Ecto neural progenitor cell (in vitro differentiated cells): Measurements from ENCODE around the gene PTP4A2.

Source experiments
- DNase-seq: peaks from one replicate; pipeline ENCODE4 v3.0.0-alpha.2; 2018; ENCODE audit warnings: low spot score

The PTP4A2 gene

DNA sequence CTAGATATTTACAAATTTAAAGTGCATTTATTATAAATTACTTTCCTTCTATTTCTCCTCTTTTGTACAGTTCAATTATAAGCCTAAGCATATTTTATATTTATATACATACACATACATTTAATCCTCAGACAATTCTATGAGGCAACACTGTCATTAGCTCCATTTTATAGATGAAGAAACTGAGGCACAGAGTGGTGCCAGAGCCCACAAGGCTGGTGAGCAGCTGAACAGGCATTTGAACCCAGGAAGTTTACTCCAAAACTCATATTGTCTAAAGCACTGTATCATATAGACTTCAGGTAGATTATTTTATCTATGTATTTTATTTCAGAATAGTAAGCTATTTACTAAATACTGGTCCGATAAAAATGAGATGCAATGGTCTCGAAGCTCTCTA lies 52.3 kb downstream of the PTP4A2 start:
- DNase-seq, result no peak

DNA sequence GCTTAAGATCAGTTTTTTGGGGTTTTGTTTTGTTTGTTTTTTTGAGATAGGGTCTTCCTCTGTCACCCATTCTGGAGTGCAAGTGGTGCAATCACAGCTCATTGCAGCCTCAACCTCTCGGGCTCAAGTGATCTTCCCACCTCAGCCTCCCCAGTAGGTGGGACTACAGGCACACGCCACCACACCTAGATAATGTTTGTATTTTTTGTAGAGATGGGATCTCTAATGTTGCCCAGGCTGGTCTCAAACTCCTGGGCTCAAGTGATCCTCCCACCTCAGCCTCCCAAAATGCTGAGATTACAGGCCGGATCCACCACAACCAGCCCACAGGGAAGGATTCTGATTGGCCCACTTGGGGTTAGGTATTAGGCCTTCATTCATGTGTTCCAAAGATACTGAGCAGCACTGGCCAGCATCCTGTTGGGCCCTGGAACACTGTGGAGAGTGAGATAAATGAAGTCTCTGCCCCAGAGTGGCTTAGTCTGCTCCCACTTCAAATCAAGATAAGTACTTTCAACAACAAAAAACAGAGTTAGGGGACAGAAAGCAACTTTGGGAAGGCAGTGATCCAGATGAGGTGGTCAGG lies 54.7 kb downstream of the PTP4A2 start:
- no peak for DNase-seq

DNA sequence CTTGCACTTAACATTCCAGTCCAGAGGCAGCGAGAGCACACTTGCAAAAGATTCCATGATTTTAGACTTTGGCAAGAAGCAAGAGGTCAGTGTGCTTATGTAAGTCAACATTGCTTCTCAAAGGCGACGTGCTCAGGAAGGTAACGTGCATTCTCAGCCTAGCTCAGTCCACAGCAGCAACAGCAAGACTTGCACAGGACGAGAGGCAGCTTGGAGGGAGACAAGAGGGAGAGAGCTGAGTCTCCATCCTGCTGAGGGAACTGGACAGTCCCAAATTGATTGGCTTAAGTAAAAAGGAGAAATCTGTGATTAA lies 56.5 kb downstream of the PTP4A2 start:
- DNase-seq, result no peak

DNA sequence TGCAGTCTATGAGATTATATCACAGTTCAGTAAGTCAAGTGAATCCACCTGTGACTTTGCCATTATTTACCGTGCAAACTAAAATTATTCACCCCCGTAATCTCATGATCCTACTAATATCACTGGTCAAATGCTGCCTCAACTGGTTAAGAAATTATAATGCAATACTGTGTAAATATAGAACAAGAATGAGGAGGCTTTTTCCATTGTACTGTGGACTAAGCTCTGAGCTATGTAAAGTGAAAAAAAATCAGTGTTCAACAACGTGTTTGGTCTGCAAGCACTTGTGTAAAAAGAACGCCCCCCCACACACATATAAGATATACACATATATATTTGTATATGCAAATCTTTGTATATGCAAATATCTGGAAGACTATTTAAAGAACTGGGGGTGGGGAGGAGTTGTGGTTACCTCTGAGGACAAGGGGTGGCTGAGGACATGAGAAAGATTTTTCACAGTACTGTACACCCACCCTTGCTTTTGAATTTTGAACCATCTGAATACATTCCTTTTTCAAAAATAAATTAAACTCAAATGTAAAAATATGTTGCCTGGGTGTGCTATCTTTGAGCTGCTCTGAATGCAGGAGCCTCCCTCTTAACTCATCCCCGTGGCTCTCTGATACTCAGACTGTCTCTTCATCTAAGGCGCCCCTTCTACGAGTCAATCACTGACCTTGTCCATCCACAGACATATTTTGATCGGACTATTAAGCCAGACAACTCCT lies 57.0 kb downstream of the PTP4A2 start:
- DNase-seq, result no peak

DNA sequence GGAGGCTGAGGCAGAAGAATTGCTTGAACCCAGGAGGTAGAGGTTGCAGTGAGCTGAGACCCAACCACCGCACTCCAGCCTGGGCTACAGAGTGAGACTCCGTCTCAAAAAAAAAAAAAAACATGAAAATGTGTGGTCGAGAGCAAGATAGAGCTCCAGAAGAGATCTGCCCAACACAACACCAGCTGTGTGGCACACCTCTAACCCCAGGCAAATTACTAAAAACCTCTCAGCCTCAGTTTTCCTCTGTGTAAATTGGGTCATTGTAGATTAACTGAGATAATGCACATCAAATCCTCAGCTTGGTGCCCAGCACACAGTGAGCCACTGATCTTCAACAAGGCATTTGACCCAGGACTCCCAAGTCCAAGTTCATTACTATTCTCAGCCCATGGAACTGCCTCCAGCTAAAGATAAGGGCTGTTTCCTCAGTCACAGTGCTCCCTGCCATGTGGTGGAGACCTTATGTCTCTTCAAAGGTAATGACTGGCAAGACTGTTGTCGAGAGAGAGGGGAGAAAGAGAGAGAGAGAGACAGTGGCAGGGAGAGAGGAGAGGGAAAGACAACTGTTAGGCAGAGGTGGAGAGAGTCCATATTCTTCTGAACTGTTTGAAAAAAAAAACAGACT lies 58.1 kb downstream of the PTP4A2 start:
- no peak for DNase-seq

DNA sequence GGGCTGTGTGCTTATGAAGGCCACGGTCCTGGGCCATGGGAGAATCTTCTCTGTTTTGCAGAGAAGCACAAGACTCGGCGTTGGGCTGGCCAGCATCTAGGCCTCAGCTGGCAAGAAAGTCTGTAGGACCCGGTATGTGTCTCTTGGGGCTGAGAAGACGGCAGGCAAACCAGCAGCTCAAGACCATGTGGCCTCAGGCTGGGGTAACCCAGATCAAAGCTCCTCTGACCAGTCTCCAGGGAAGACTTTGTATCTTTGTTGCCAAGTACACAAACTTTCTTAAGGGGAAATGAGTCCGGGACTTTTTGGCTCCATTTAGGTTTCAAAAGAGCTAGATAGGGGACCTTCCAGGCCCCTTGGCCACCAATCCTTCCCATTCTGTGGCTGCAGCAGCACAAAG lies 60.1 kb downstream of the PTP4A2 start:
- DNase-seq, result no peak

DNA sequence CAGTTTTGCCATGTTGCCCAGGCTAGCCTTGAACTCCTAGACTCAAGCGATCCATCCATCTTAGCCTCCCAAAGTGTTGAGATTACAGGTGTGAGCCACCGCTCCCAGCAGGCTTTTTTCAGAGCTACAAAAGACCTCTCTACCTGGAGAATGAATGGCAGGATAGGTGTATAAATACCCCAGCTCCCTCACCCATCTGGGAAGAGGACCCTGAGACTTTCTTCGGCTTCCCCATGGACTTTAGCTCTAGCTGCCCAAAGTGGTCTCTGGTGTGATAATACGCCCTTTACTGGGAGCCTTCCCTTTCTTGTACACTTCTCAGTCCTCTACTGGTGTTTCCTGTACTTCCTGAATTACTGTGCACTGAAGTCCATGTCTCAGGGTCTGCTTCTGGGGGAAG lies 60.6 kb downstream of the PTP4A2 start:
- no peak for DNase-seq

DNA sequence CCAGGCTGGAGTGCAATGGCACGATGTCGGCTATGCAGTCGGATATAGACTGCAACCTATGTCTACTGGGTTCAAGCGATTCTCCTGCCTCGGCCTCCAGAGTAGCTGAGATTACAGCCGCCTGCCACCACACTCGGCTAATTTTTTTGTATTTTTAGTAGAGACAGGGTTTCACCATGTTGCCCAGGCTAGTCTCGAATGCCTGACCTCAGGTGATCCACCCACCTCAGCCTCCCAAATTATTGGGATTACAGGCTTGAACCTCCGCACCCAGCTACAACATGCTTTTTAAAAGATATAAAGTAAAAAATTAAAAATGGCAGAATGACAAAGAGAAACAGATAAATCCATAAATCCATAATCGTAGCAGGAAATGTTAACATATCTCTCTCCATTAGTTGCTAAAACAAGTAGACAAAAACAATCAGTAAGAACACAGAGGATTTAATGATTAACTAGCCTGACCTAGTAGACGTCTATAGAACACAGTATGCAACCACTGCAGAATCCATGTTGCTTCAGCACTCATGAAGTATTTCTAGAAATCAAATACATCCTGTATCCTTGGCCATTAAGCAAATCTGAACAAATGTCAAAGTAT lies 62.4 kb downstream of the PTP4A2 start:
- no peak for DNase-seq

DNA sequence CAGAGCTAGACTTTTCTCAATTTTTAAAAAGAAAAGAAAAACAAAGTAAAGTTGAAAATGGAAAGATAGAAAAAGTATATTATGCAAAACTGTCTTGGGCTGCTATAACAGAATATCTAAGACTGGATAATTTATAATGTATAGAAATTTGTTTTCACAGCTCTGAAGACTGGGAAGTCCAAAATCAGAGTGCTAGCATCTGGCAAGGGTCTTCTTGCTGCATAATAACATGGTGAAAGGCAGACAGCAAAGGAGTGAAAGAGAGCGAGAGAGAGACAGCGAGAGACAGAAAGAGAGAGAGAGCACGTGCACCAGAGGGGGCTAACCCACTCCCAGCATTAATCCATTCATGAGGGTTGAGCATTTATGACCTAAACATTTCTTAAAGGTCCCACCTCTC lies 63.2 kb downstream of the PTP4A2 start:
- DNase-seq, result no peak

DNA sequence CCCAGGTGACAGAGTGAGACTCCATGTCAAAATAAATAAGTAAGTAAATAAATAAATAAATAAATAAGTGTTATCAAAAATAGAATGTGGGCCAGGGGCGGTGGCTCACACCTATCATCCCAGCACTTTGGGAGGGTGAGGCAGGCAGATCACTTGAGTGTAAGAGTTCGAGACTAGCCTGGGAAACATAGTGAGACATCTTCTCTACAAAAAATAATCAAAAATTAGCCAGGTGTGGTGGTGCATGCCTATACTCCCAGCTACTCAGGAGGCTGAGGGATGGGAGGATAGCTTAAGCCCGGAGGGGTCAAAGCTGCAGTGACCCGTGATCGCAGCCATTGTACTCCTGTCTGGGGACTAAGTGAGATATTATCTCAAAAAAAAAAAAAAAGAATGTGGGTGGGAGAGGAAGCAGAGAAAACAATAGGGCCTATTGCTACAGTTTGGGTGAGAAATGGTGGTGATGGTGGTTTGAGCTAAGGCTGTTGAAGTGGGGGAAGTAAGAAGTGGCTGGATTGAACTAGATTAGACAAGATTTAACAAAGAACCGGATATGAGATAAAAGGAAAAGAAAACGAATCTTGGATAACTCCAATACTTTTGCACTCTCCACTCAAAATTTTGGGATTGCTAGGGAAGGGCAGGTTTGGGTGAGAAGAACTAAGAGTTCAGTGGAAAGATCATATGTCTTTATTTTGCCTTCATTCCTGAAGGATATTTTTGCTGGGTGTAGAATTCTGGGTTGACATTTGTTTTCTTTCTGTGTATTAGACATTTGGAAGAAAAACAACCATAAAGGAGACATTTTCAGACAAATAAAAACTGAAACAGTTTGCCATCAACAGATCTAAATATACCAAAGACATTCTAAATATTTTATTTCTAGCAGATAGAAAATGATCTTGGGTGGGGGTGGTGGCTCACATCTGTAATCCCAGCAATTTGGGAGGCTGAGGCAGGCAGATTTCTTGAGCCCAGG lies 65.2 kb downstream of the PTP4A2 start:
- DNase-seq, result no peak

DNA sequence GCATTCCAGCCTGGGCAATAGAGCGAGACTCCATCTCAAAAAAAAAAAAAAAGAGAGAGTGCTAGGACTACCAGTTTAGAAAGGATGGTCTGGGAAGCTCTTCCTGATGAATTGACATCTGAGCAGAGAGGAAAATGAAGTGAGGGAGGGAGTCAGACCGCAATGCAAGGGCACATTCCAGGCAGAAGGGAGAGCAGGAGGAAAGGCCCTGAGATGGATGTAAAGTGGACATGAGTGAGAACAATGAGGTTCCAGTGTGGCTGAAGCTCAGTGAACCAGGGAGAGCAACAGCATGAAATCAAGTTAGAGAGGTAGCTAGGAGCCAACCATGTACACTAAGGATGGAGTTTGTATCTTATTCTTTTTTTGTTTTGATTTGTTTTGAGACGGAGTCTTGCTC lies 66.5 kb downstream of the PTP4A2 start:
- no peak for DNase-seq

DNA sequence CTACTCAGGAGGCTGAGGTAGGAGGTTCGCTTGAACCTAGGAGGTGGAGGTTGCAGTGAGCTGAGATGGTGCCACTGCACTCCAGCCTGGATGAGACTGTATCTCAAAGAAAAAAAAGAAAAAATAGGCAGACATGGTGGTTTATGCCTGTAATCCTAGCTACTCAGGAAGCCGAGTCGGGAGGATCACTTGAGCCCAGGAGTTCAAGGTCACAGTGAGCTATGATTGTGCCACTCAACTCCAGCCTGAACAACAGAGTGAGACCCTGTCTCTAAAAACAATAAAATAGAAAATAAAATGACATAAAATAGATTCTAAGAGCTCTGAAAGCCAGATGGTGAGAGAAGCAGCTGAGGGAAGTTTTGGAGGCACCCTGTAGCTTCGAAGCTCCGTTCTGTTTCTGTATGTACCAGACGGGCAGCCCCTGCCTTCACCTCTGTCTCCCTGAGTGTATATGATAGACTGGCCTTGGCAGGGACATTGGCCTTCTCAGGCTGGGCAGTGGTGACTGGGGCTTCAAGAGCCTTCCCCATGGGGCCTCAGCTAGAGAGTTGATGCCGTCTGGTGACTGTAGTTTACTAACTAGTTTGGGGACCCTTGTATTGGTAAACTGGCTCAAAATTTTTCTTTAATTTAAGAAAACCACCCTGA lies 68.0 kb downstream of the PTP4A2 start:
- no peak for DNase-seq

DNA sequence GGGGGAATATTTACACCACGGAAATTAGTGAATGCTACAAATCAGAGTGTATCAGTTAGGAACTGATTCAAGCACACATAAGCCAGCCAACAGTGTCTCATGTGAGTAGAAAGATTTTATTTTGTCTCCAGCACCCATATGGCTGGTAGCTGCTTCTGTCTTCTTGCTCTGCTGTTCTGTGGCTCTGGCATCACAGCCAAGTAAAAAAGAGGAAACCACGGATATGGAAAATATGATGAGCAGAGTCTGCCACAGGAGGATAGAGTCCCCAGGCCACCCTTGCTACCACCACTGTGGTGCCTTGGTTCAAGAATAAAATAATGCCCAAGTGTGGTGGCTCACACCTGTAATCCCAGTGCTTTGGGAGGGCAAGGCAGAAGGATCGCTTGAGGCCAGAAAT lies 68.7 kb downstream of the PTP4A2 start:
- no peak for DNase-seq

DNA sequence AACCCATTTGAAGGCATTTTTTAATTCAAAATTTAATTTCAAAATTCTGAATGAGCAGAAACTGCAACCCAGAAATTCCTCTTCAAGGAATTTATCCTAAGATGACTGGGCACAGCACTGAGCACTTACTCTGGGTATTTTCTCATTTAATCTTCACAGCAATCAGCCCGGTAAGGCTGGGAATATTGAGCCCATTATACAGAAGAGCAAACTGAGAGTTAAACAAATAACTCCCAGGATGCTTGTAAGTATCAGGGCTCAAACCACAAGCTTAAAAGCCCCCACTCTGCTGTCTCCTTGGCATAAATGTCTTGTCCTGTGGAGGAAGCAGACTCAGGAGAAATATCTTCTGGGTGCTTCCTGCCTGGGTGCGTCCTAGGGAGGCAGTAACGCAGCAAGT lies 69.3 kb downstream of the PTP4A2 start:
- DNase-seq, result no peak

DNA sequence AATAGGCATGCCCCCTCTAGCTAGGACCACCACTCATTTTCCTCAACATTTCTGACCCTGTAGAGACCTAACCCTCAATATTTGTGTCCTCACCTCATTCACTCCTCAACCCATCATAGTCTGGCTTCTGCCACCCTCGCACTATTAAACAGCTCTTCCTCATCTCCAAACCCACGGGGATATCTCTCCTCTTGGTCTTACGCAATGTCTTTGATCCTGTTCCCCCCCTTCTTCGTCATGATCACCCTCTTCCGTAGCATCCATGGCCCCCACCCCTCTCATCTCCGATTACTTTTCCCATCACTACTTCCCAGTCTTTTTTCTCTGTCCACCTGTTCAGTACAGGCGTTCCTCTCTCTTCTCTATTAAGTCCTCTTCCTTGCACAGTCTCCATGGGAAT lies 70.6 kb downstream of the PTP4A2 start:
- no peak for DNase-seq

DNA sequence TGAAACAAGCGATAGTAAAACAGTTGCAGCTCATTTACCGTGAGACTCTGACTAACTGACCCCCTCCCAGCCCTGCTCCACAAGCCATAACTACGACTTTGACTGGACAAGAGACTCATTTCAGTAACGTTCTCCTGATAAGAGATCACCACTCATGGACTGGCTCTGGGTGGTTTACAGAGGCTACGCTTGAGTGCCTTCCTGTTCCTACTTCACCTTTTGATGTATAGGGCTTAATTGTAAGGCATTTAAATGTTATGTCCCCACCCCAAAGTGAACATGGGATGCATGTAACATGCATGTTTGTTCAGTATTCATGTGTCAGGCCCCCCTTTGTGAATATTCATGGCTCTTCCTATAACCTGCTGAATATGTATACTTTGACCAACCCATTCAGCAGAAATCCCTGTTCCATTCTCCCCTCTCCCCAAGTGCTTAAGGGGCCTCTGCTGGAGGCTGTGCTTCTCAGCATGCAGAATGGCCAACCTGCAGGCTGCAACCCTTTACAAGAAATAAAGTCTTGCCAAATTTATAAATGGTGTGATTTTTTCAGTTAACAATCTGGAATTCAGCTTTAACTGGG lies 71.6 kb downstream of the PTP4A2 start:
- no peak for DNase-seq

DNA sequence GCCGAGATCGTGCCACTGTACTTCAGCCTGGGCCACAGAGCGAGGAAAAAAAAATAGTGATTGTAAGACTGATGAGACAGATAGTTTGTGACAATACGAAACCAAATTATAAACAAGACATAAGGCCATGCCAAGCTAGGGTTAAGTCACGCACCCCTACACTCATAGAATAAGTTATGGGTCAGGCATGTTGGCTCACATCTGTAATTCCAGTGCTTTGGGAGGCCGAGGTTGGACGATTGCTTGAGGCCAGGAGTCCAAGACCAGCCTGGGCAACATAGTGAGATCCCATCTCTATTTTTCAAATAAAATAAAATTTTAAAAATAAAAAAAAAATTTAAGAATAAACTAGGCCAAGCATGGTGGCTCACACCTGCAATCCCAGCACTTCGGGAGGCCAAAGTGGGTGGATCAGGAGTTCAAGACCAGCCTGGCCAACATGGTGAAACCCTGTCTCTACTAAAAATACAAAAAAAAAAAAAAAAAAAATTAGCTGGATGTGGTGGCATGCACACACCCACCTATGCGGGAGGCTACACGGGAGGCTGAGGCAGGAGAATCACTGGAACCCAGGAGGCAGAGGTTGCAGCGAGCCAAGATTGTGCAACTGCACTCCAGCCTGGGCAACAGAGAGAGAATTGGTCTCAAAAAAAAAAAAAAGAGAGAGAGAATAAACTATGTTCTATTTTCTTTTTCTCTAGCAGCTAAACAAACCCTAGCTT lies 72.3 kb downstream of the PTP4A2 start:
- no peak for DNase-seq

DNA sequence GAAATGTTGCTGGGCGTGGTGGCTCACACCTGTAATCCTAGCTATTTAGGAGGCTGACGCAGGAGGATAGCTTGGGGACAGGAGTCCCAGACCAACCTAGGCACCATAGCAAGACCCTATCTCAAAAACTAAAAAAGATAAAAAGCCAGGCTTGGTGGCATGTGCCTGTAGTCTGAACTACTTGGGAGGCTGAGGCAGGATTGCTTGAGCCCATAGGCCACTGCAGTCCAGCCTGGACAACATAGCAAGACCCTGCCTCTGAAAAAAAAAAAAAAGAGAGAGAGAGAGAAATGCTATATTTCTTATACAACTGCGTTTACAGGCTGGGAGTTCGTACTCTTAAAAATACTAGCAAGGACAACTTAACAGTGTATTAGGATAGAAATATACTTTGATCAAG lies 76.1 kb downstream of the PTP4A2 start:
- DNase-seq, result no peak

DNA sequence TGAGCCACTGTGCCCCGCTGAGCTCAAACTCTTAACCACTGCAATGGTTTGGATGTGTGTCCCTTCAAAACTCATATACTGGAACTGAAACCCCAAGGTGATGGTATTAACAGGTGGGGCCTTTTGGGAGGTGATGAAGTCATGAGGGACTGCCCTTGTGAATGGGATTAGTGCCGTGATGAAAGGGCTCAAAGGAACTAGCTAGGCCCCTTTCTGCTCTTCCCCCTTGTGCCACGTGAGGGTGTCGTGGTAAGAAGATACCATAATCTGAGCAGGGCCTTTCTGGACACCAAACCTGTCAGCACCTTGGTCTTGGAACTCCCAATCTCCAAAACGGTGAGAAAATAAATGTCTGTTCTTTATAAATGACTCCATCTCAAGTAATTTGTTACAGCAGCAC lies 76.8 kb downstream of the PTP4A2 start:
- DNase-seq, result no peak

DNA sequence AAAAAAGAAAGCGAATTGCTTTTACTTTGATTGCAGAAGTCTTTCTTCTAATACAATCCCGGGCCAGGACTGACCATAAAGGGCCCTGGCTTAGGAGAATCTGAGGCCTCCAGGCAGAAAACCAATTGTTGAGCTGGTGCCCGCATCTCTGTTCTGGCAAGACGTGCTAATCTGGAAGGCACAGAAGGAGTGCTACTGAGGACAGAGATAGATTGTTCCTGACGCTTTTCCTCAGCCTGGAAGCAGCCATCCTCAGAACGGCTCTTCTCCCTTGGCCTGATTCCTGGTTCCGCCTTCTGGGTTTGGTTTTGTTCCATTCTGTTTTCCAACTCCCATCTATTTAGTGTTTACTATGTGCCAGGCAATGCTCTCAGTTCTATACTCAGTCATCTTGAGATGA lies 77.6 kb downstream of the PTP4A2 start:
- DNase-seq, result no peak

DNA sequence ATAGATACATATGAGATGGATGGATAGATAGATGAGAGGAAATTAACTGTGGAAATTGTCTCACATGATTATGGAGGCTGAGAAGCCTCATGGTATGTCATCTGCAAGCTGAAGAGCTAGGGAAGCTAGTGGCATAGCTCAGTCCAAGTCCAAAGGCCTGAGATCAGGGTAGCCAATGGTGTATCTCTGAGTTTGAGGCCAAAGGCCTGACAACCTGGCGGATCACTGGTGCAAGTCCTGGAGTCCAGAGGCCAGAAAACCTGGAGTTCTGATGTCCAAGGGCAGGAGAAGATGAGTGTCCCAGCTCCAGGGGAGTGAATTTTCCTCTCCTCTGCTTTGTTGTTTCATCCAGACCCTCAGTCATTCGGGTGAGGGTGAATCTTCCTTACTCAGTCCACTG lies 78.4 kb downstream of the PTP4A2 start:
- no peak for DNase-seq
